ENCODE data around the gene PPP6R1. TPM values are rescaled to one million over a fixed set of nuclear protein-coding genes. Genes with fewer than 3 reads are reported as not detected.

PPP6R1 gene
- total RNA-seq, 1 donor = 41.5 TPM

DNA sequence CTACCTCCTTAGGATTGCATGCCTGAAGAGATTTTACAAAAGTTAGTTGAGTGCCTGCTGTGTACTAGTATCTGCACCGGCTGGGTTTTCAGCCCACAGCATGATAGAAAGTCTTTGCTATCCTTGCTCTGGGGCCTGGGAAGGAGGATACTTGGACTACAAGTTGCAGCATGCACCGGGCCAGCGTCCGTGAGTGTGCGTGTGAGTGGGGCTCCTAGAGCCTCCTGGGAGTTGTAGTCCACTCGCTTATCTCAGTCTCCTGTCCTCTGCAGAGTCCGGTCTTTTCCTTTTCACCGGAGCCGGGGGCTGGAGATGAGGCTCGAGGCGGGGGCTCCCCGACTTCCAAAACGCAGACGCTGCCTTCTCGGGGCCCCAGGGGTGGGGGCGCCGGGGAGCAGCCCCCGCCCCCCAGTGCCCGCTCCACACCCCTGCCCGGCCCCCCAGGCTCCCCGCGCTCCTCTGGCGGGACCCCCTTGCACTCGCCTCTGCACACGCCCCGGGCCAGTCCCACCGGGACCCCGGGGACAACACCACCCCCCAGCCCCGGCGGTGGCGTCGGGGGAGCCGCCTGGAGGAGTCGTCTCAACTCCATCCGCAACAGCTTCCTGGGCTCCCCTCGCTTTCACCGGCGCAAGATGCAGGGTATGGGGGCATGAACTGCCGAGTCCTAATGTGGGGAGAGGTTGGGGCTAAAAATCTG lies 45.6 kb upstream of the PPP6R1 start:
- TF ChIP-seq, protein P1, sequence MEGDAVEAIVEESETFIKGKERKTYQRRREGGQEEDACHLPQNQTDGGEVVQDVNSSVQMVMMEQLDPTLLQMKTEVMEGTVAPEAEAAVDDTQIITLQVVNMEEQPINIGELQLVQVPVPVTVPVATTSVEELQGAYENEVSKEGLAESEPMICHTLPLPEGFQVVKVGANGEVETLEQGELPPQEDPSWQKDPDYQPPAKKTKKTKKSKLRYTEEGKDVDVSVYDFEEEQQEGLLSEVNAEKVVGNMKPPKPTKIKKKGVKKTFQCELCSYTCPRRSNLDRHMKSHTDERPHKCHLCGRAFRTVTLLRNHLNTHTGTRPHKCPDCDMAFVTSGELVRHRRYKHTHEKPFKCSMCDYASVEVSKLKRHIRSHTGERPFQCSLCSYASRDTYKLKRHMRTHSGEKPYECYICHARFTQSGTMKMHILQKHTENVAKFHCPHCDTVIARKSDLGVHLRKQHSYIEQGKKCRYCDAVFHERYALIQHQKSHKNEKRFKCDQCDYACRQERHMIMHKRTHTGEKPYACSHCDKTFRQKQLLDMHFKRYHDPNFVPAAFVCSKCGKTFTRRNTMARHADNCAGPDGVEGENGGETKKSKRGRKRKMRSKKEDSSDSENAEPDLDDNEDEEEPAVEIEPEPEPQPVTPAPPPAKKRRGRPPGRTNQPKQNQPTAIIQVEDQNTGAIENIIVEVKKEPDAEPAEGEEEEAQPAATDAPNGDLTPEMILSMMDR (IDR thresholded peaks at IDR 0.05; ENCODE audit: insufficient read depth, low read length) = no peak
- no peak overlapping the region for H3K4me3 ChIP-seq (ENCODE audit: low read depth, low read length)
- peak; percentile 11 for DNase-seq (ENCODE audit: low read depth)

DNA sequence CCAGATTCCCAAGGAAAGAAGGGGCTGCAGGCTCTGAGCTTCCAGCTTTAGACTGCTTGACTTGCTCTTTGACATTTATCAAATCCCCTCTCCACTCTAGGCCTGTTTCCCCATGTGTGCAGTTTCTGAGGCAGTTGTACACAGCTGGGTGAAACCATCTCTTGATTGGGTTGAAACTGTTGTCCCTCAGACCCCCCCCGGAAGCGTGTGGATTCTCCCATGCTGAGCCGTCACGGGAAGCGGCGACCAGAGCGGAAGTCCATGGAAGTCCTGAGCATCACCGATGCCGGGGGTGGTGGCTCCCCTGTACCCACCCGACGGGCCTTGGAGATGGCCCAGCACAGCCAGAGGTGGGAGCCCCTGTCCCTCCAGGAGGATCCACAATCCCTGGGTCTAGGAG lies 44.7 kb upstream of the PPP6R1 start:
- TF ChIP-seq, protein P1 (IDR thresholded peaks at IDR 0.05; ENCODE audit: insufficient read depth, low read length) = no peak
- no peak overlapping the region for H3K4me3 ChIP-seq (ENCODE audit: low read depth, low read length)
- no peak for DNase-seq (ENCODE audit: low read depth)

DNA sequence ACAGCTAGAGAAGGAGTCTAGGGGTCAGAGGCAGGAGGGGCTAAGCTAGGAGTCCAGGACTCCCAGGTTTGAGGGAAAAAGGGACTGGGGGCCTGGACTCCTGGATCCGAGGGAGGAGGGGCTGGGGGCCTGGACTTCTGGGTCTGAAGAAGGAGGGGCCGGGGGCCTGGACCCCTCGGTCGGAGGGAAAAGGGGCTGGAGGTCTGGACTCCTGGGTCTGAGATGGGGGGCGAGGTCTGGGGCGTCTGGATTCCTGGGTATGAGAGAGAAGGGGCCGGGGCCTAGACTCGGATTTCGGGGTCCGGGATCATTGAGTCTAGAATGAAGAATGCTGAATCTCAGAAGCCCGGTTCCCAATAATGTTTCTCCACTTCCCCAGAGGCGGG lies 43.5 kb upstream of the PPP6R1 start:
- TF ChIP-seq, protein P1 (IDR thresholded peaks at IDR 0.05; ENCODE audit: insufficient read depth, low read length) = no peak
- H3K4me3 ChIP-seq (ENCODE audit: low read depth, low read length) = no peak overlapping the region
- DNase-seq (ENCODE audit: low read depth) = no peak

DNA sequence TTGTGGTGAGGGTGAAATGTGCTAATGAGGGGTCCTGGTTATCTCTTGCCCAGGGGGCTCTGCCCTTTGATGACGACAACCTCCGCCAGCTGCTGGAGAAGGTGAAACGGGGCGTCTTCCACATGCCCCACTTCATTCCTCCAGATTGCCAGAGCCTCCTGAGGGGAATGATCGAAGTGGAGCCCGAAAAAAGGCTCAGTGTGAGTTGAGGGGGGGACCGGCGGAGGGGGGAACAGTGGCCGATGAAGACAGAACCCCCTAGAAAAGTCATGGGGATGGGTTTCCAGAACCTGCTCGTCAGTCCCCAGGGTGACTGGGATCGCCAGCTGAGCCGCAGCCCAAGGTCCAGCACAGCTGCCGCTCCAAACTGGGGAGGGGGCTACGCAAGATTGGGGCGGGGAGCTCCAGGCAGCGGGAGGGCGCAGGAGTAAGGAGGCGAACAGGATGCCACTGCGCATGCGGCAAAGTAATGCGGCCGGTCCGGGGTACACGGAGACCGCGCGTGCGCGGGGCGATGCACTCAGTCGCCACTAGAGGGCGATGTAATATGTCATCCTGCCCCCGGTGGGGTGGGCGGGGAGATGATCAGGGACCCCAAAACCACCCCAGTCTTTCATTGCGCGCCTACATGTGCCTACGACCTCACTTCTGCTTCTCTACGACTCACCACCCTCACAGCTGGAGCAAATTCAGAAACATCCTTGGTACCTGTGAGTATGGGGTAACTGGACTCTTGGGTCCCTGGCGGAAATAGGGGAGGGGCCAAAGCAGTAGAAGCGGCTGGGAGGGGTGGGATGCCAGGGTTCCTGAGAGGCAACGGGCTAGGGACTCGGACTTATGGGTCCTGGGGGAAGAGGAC lies 42.9 kb upstream of the PPP6R1 start:
- peak overlapping the region; percentile 55 for H3K4me3 ChIP-seq (ENCODE audit: low read depth, low read length)
- TF ChIP-seq, protein P1 (IDR thresholded peaks at IDR 0.05; ENCODE audit: insufficient read depth, low read length) = peak; percentile 88
- peak; percentile 75 for DNase-seq (ENCODE audit: low read depth)

DNA sequence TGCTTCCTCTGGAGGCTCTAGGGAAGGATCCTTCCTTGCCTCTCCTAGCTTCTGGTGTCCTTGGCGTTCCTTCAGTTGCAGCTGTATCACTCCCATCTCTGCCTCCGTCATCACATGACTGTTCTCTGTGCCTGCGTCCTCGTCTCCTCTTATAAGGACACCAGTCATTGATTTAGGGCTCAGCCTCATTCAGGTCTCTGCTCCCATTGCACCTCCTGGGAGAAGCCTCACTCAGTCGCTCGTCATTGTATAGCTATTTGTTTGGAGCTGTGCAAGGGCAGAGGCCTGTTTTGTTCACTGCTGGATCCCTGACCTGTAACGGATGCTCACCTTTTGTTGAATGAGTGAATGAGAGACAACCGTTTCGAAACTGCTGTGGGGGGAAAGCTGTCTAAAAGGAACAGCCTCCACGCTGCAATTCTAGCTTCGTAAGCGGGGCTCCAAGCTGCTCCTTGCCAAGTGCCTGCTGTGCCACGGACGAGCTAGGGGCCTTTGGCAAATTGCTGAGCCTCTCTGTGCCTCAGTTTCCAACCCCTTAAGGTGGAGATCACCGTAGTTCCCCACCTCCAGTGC lies 42.2 kb upstream of the PPP6R1 start:
- TF ChIP-seq, protein P1 (IDR thresholded peaks at IDR 0.05; ENCODE audit: insufficient read depth, low read length) = no peak
- no peak for DNase-seq (ENCODE audit: low read depth)
- no peak overlapping the region for H3K4me3 ChIP-seq (ENCODE audit: low read depth, low read length)

DNA sequence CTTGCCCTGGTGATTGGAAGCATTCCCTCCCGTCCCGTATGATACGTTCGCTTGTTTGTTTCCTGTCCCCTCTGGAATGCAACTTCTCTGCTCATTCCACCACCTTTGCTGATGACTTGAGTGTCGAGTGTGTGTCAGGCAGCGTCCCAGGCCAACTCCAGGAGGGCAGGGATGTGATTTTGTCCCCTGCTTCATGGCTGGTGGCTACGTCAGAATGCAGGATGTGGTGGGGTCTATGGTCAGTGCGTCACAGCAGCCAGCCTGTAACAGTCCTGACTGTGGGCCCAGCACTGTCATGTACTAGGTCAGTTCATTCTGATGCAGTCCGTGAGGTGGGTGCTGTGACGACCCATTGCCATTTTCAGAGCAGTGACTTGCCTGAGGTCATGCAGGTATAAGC lies 41.2 kb upstream of the PPP6R1 start:
- no peak overlapping the region for H3K4me3 ChIP-seq (ENCODE audit: low read depth, low read length)
- TF ChIP-seq, protein P1 (IDR thresholded peaks at IDR 0.05; ENCODE audit: insufficient read depth, low read length) = no peak
- DNase-seq (ENCODE audit: low read depth) = no peak
